Effector memory CD4-positive, alpha-beta T cell (primary cell): ENCODE results near the gene BTN3A1.

Source experiments
- DNase-seq, 3 donors: peaks; one replicate each; pipeline ENCODE4 v3.0.0-alpha.2; 2020
- H3K27ac ChIP-seq: 2 replicates; pipeline ENCODE4 v1.7.0; 2013; ENCODE audit warnings: mild to moderate bottlenecking, low read length, moderate library complexity; ENCODE audit not compliant: insufficient read depth, poor library complexity, severe bottlenecking
- H3K27me3 ChIP-seq: replicated peaks from 2 replicates; pipeline ENCODE4 v1.7.0; 2013; ENCODE audit warnings: mild to moderate bottlenecking, low read length; ENCODE audit not compliant: insufficient read depth, control insufficient read depth, poor library complexity, severe bottlenecking
- H3K36me3 ChIP-seq: 2 replicates; pipeline ENCODE4 v1.7.0; 2013; ENCODE audit warnings: mild to moderate bottlenecking, low read length, moderate library complexity; ENCODE audit not compliant: control insufficient read depth, insufficient read depth
- H3K4me1 ChIP-seq: 2 replicates; pipeline ENCODE4 v1.7.0; 2013; ENCODE audit warnings: low read length, mild to moderate bottlenecking; ENCODE audit not compliant: control insufficient read depth, insufficient read depth, poor library complexity, severe bottlenecking
- H3K4me3 ChIP-seq: 2 replicates; pipeline ENCODE4 v1.7.0; 2013; ENCODE audit warnings: low read length, low read depth, mild to moderate bottlenecking; ENCODE audit not compliant: insufficient read depth, poor library complexity, severe bottlenecking
- H3K9me3 ChIP-seq: 2 replicates; pipeline ENCODE4 v1.7.0; 2013; ENCODE audit warnings: mild to moderate bottlenecking, low read length, moderate library complexity; ENCODE audit not compliant: control insufficient read depth

Gene BTN3A1

GRCh38 chr6:26420688-26421171 is 18.7 kb downstream of the BTN3A1 start:
- H3K4me3 ChIP-seq = peak overlapping the region; percentile 90
- DNase-seq = peak in 1 of 3 donors; percentile 2
- peak overlapping the region; percentile 75 for H3K27ac ChIP-seq

GRCh38 chr6:26421259-26422144 is 19.4 kb downstream of the BTN3A1 start:
- peak; percentile 15 to 45 (median 22) for DNase-seq
- Histone ChIP-seq H3K4me1 (peaks cover 6% of the 10 kb centered on the region), H3K36me3 (no peaks in the 10 kb centered on the region), H3K27ac (peak overlapping the region; percentile 75), H3K4me3 (peak overlapping the region; percentile 90), H3K27me3 (no peaks in the 10 kb centered on the region), H3K9me3 (peaks cover 3% of the 10 kb centered on the region)

More at GRCh38 chr6:26420688-26421171, 18.7 kb downstream of the BTN3A1 start:
- no peaks in the 10 kb centered on the region for H3K27me3 ChIP-seq
- H3K9me3 ChIP-seq = peaks cover 3% of the 10 kb centered on the region
- H3K4me1 ChIP-seq = peaks cover 6% of the 10 kb centered on the region
- no peaks in the 10 kb centered on the region for H3K36me3 ChIP-seq

GRCh38 chr6:26422329-26422728 is 20.3 kb downstream of the BTN3A1 start:
- Histone ChIP-seq H3K27ac (no peak overlapping the region), H3K27me3 (no peaks in the 10 kb centered on the region), H3K9me3 (no peaks in the 10 kb centered on the region), H3K4me1 (peaks cover 6% of the 10 kb centered on the region), H3K36me3 (no peaks in the 10 kb centered on the region), H3K4me3 (no peak overlapping the region)
- no peak for DNase-seq

- no peaks in the 10 kb centered on the region for H3K27me3 ChIP-seq
- no peaks in the 10 kb centered on the region for H3K9me3 ChIP-seq
- no peaks in the 10 kb centered on the region for H3K36me3 ChIP-seq
- H3K4me3 ChIP-seq = no peak overlapping the region
- no peak for DNase-seq
- no peaks in the 10 kb centered on the region for H3K4me1 ChIP-seq
- H3K27ac ChIP-seq = no peak overlapping the region
These were observed 24.8 kb downstream of the BTN3A1 start for GRCh38 chr6:26426691-26427450.

- Histone ChIP-seq H3K4me3 (no peak overlapping the region), H3K36me3 (no peaks in the 10 kb centered on the region), H3K27me3 (no peaks in the 10 kb centered on the region), H3K4me1 (no peaks in the 10 kb centered on the region), H3K9me3 (no peaks in the 10 kb centered on the region), H3K27ac (no peak overlapping the region)
- no peak for DNase-seq
These were observed 25.4 kb downstream of the BTN3A1 start for GRCh38 chr6:26427451-26427809.

GRCh38 chr6:26428206-26428605 is 26.1 kb downstream of the BTN3A1 start:
- Histone ChIP-seq H3K27ac (no peak overlapping the region), H3K9me3 (no peaks in the 10 kb centered on the region), H3K27me3 (no peaks in the 10 kb centered on the region), H3K36me3 (no peaks in the 10 kb centered on the region), H3K4me3 (no peak overlapping the region), H3K4me1 (no peaks in the 10 kb centered on the region)
- DNase-seq = no peak

GRCh38 chr6:26430787-26431186 is 28.7 kb downstream of the BTN3A1 start:
- DNase-seq = no peak
- Histone ChIP-seq H3K4me1 (no peaks in the 10 kb centered on the region), H3K9me3 (no peaks in the 10 kb centered on the region), H3K27ac (no peak overlapping the region), H3K27me3 (no peaks in the 10 kb centered on the region), H3K36me3 (no peaks in the 10 kb centered on the region), H3K4me3 (no peak overlapping the region)

- no peaks in the 10 kb centered on the region for H3K9me3 ChIP-seq
- DNase-seq = no peak
- no peak overlapping the region for H3K27ac ChIP-seq
- H3K4me3 ChIP-seq = no peak overlapping the region
- no peaks in the 10 kb centered on the region for H3K4me1 ChIP-seq
- no peaks in the 10 kb centered on the region for H3K27me3 ChIP-seq
- H3K36me3 ChIP-seq = no peaks in the 10 kb centered on the region
These were observed 29.4 kb downstream of the BTN3A1 start for GRCh38 chr6:26431258-26432172.

GRCh38 chr6:26432627-26433201 is 30.6 kb downstream of the BTN3A1 start:
- no peaks in the 10 kb centered on the region for H3K36me3 ChIP-seq
- H3K9me3 ChIP-seq = no peaks in the 10 kb centered on the region
- no peaks in the 10 kb centered on the region for H3K27me3 ChIP-seq
- no peaks in the 10 kb centered on the region for H3K4me1 ChIP-seq
- no peak for DNase-seq
- no peak overlapping the region for H3K4me3 ChIP-seq
- no peak overlapping the region for H3K27ac ChIP-seq
